Measurements from ENCODE around the gene KIF21B.

KIF21B gene

GRCh38 chr1:201044119-201044518 is 20.6 kb upstream of the KIF21B start:
- no peak for DNase-seq

- DNase-seq: peak in 49 of 58 donors; percentile 31 to 81 (median 54)
Measured at GRCh38 chr1:201042779-201043461, 19.4 kb upstream of the KIF21B start.

GRCh38 chr1:201041011-201041410 is 17.5 kb upstream of the KIF21B start:
- no peak for DNase-seq

- no peak for DNase-seq
Measured at GRCh38 chr1:201039876-201040275, 16.4 kb upstream of the KIF21B start.

- no peak for DNase-seq
Measured at GRCh38 chr1:201039418-201039817, 15.9 kb upstream of the KIF21B start.

- peak in 24 of 58 donors; percentile 15 to 79 (median 38) for DNase-seq
Measured at GRCh38 chr1:201038186-201038876, 14.8 kb upstream of the KIF21B start.

- peak in 11 of 58 donors; percentile 19 to 75 (median 43) for DNase-seq
Measured at GRCh38 chr1:201036188-201036842, 12.8 kb upstream of the KIF21B start.

GRCh38 chr1:201034671-201035070 is 11.2 kb upstream of the KIF21B start:
- DNase-seq: no peak

GRCh38 chr1:201032408-201032807 is 8.9 kb upstream of the KIF21B start:
- no peak for DNase-seq

- DNase-seq: peak in 22 of 58 donors; percentile 19 to 82 (median 56)
Measured at GRCh38 chr1:201028461-201028889, 5.0 kb upstream of the KIF21B start.

GRCh38 chr1:201026836-201027235 is 3.3 kb upstream of the KIF21B start:
- peak in 1 of 58 donors; percentile 42 for DNase-seq

GRCh38 chr1:201026234-201026633 is 2.7 kb upstream of the KIF21B start:
- peak in 15 of 58 donors; percentile 19 to 66 (median 44) for DNase-seq

GRCh38 chr1:201025571-201026002 is 2.1 kb upstream of the KIF21B start:
- DNase-seq: peak in 2 of 58 donors; percentile 17 to 41

- peak in 28 of 58 donors; percentile 19 to 81 (median 42) for DNase-seq
Measured at GRCh38 chr1:201024625-201024998, 1.1 kb upstream of the KIF21B start.

- DNase-seq: peak in 1 of 58 donors; percentile 30
Measured at GRCh38 chr1:201023920-201024624, 558 bp upstream of the KIF21B start.

GRCh38 chr1:201022820-201023516 is 546 bp downstream of the KIF21B start:
- peak in 9 of 58 donors; percentile 35 to 53 (median 44) for DNase-seq

GRCh38 chr1:201022493-201022819 is 1.1 kb downstream of the KIF21B start:
- no peak for DNase-seq

GRCh38 chr1:201021630-201022492 is 1.7 kb downstream of the KIF21B start:
- DNase-seq: no peak

GRCh38 chr1:201020721-201021629 is 2.5 kb downstream of the KIF21B start:
- peak in 39 of 58 donors; percentile 24 to 77 (median 47) for DNase-seq

Data from anterior cingulate cortex (tissue), 58 donors.